Mesenteric fat pad (tissue), 1 donor: ENCODE results near the gene ABHD17A. TPM values are rescaled to one million over a fixed set of nuclear protein-coding genes. Genes with fewer than 3 reads are reported as not detected.

Source experiments
- DNase-seq: peaks from one replicate; pipeline ENCODE4 v3.0.0-alpha.2; 2020; ENCODE audit warnings: low spot score
- total RNA-seq: library from RNA; stranded (reverse); fragmentation: NEBNext Ultra II Directional; extraction: Animal tissue kit (Norgen Biotek cat#: 25700); gene quantifications from one replicate; pipeline ENCODE4 v1.2.1, GENCODE V29; 2021
- donor health status: DM: yes; HTN: yes; CAD: no.

Gene ABHD17A
- total RNA-seq, 1 donor from 2014 or later, result 67.2 TPM

- no peak for DNase-seq
These were observed 43.9 kb downstream of the ABHD17A start for GRCh38 chr19:1841209-1841924.

GRCh38 chr19:1840541-1841115 lies 44.7 kb downstream of the ABHD17A start:
- DNase-seq, result no peak

GRCh38 chr19:1839658-1840540 lies 45.4 kb downstream of the ABHD17A start:
- no peak for DNase-seq

GRCh38 chr19:1837625-1838105 lies 47.6 kb downstream of the ABHD17A start:
- DNase-seq, result no peak

- no peak for DNase-seq
These were observed 48.1 kb downstream of the ABHD17A start for GRCh38 chr19:1837222-1837565.

DNA sequence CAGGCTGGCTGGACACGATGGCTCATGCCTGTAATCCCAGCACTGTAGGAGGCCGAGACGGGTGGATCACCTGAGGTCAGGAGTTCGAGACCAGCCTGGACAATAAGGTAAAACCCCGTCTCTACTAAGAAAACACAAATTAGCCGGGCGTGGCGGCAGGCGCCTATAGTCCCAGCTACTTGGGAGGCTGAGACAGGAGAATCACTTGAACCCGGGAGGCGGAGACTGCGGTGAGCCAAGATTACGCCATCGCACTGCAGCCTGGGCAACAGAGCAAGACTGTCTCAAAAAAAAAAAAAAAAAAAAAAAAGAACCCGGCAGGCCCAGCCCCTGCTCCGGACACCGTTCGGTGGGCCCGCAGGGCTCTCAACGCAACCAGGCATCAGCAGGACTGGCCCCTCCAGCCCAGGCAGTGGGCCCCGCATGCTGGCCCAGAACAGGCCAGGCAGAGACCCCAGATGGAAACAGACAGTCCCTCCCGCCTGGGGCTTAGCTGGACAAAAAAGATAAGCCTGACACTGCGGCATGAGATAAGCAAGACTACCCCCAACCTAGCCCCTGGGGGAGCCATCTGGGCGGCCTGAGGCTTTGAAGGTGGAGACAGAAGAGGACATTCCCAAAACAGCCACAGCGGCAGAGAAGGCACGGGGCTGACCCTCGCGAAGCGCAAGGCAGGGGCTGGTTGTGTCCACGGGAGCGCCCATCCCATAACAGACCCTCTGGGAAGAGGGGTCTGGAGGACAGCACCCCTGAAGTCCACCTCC lies 48.7 kb downstream of the ABHD17A start:
- no peak for DNase-seq

DNA sequence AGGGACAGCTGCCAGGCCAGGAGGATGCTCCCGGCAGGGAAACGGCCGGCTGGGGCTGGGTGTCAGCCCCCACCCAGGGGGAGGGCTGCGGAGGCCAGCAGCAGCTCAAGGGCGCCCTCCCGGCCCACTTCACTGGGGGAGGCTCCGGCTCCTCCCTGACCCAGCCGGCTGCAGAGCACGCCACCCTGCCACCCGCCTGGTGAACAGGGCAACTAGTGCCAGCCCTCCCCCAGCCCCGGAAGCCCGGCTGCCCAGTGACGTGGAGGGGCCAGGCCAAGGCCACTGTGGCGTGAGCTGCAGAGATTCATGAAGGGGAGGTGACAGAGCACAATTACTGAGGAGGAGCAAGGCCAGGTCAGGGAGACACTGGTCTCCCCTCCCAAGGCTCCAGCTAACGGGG lies 51.8 kb downstream of the ABHD17A start:
- no peak for DNase-seq

- no peak for DNase-seq
These were observed 53.1 kb downstream of the ABHD17A start for GRCh38 chr19:1832046-1832663.

DNA sequence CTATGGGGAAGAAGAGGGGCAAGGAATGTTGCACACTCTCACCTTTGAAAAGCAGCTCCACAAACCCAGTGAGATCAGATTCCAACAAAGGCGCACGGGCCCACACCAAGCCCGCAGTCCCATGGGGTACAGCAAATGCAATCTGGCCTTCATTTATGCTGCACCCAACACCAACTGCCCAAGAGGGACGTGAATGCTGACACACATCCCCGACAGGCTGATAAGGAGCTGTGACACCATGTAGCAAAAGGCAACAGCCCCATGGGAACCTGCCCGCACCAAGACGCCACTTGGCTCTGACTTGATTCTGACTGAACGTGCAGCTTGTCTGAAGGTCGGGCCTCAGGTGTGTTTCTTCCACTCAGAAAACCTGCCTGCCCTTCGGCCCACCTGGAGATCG lies 54.3 kb downstream of the ABHD17A start:
- no peak for DNase-seq

DNA sequence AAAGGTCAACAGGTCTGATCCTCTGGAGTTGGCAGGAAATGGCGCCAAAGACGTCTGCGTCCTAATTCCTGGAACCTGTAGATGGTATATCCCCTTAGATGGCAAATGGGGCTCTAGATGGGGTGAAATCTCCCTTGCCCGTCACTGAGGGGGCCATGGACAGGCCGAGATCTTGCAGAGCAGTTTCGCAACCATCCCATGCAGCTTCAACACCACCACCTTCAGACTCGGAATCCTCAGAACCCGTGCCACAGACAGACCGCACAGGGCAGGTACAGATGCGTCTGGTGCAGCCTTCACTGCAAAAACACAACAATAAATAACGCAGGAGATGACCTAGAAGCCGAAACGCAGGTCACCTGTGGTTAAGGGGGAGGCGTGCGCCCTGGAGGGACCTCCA lies 54.7 kb downstream of the ABHD17A start:
- no peak for DNase-seq

- no peak for DNase-seq
These were observed 55.3 kb downstream of the ABHD17A start for GRCh38 chr19:1829958-1830357.

DNA sequence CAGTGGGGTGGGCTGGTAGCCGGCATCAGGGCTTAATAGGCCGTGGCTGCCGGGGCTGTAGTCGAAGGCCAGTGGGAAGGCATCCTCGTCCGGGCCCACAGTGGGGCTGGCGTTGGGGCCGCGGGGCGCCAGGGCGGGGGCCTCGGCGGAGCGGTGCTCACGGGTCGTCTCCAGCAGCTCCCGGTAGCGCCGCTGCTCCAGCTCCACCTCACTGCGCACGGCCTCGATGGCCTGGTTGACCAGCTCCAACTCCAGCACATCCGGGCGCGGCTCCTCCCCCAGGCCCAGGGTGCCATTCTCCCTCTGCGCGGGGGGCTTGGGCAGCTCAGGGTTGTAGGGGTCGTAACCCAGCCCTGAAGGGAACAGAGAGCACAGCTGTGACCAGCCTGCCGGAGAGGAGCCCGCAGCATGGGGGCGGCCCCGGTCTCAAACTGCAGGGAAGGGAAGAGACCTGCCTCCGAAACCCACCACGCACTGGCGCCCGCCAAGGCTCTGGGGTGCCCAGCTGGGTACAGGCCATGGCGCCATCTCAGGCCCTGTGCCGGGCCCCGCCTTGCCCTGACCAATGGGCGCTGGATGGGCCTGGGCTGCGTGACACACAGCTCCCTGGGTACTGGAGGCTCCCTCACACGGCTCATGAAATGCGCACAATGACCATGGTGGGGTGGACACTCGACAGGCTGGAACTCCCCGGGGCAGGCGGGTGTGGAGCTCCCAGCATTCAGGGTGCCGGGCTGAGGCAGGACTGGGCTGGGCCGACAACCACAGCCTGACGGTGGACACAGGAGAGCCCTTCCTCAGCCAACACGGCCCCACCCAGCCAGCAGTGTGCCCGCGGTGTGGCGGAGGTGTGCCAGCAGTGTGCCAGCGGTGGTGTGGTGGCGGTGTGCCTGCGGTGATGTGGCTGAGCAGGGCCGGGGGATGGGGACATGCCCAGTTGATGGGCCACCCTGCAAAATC lies 56.7 kb downstream of the ABHD17A start:
- no peak for DNase-seq

DNA sequence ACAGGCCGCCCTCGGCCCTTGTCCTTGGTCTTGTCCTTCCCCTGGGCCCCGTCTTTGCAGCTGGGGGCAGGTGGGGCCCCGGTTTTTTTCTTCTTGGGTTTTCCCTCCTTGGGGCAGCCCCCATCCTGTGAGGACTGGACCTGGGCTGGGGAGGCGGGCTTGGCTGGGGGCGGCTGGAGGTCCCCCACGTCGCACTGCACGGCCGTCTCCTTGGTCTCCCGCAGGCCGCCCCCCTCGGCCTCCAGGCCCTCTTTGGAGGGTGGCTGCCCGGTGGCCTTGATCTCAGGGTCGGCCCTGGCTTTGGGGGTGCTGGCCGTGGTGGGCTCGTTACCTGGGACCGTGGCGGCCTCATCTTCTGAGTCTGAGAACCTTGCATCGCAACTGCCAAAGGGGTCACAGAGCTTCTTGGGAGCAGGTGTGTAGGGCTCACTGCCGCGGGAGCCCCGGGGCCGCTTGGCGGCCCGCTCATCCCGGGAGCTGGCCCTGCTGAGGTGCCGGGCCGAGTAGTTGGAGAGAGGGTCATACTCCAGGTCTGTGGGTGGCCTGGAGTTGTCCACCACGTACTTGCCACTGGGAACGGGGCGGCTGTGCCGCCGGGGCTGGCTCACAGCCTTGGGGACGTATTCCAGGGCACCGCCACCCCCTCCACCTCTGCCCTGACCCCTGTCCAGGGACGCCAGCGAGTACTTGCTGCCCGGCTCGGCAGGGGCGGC lies 57.6 kb downstream of the ABHD17A start:
- no peak for DNase-seq

Other genes with a start within 250 kb of the ABHD17A start
- 44.4 TPM for gene TCF3, start 232.9 kb downstream of the ABHD17A start, total RNA-seq
- gene ONECUT3, start 132.0 kb downstream of the ABHD17A start, total RNA-seq, result not detected
- gene ATP8B3, start 73.2 kb downstream of the ABHD17A start, total RNA-seq, result 0.80 TPM
- gene REXO1, start 37.0 kb downstream of the ABHD17A start, total RNA-seq, result 34.0 TPM
- gene KLF16, start 21.9 kb downstream of the ABHD17A start, total RNA-seq, result 19.0 TPM
- 6.1 TPM for gene ADAT3, start 19.9 kb upstream of the ABHD17A start, total RNA-seq
- gene SCAMP4, start 19.9 kb upstream of the ABHD17A start, total RNA-seq, result 48.4 TPM
- gene CSNK1G2, start 55.7 kb upstream of the ABHD17A start, total RNA-seq, result 53.4 TPM
- gene BTBD2, start 130.2 kb upstream of the ABHD17A start, total RNA-seq, result 61.4 TPM
- gene MKNK2, start 165.7 kb upstream of the ABHD17A start, total RNA-seq, result 240 TPM
- 79.4 TPM for gene MOB3A, start 210.8 kb upstream of the ABHD17A start, total RNA-seq
- 2.4 TPM for gene IZUMO4, start 211.4 kb upstream of the ABHD17A start, total RNA-seq